ENCODE measurements around the gene H2BK1. TPM values are rescaled to one million over a fixed set of nuclear protein-coding genes. Genes with fewer than 3 reads are reported as not detected.

The H2BK1 gene
- total RNA-seq, 1 experiment from 2014 or later = 0.69 TPM

GRCh38 chr7:151235091-151235787 lies 25.0 kb upstream of the H2BK1 start:
- ATAC-seq (no peak), DNase-seq (ENCODE audit: low read depth, low spot score) (no peak)
- Histone ChIP-seq H3K4me1 (ENCODE audit: control insufficient read depth in 1 of 2, insufficient read depth in 2 of 2, low read length in 2 of 2) (peaks cover 11 to 21% of the 10 kb centered on the region in 2 experiments), H3K79me2 (ENCODE audit: insufficient read depth, low read length) (peaks cover 33% of the 10 kb centered on the region), H3K9me2 (ENCODE audit: insufficient read depth) (no peaks in the 10 kb centered on the region), H3K9ac (ENCODE audit: low read length) (no peak overlapping the region), H3K4me2 (ENCODE audit: low read length) (no peak overlapping the region), H3K4me3 (replicated peaks in 1 of 2; ENCODE audit: low read depth in 1 of 2, low read length in 2 of 2) (no peak overlapping the region), H3K27ac (ENCODE audit: low read depth, low read length) (no peak overlapping the region), H3K9me3 (ENCODE audit: control insufficient read depth in 1 of 2, insufficient read depth in 1 of 2, low read depth in 1 of 2, low read length in 2 of 2) (no peaks in the 10 kb centered on the region), H3K36me3 (ENCODE audit: control insufficient read depth in 1 of 2, insufficient read depth in 2 of 2, low read length in 2 of 2) (peaks cover 13 to 27% of the 10 kb centered on the region in 2 experiments), H2AFZ (ENCODE audit: low read depth, low read length, poor library complexity, severe bottlenecking) (no peak overlapping the region), H3K27me3 (ENCODE audit: insufficient read depth, low read length) (no peaks in the 10 kb centered on the region), H4K20me1 (ENCODE audit: insufficient read depth) (no peaks in the 10 kb centered on the region)
- CTCF ChIA-PET = interaction anchor here (1.3 kb wide), 1 partner anchor 7 kb away, joined by 4 read pairs; no protein-coding TSS in a partner anchor
- TF ChIP-seq RAD21 (IDR thresholded peaks at IDR 0.05; ENCODE audit: low read depth) (no peak), POLR2AphosphoS5 (IDR thresholded peaks at IDR 0.05; ENCODE audit: low read depth, low read length) (no peak), FOSL1 (IDR thresholded peaks at IDR 0.05; ENCODE audit: low read depth) (no peak), TCF7L2 (IDR thresholded peaks at IDR 0.05; ENCODE audit: borderline replicate concordance, extremely low read depth, insufficient read depth, insufficient read length) (no peak), MAX (IDR thresholded peaks at IDR 0.05) (no peak), CTCF (IDR thresholded peaks at IDR 0.05 in 2 of 3, conservative IDR thresholded peaks at IDR 0.05 in 1 of 3; ENCODE audit: borderline replicate concordance in 1 of 3, insufficient read depth in 1 of 3, low read depth in 2 of 3, low read length in 2 of 3) (no peak), JUND (IDR thresholded peaks at IDR 0.05) (no peak), SIN3A (IDR thresholded peaks at IDR 0.05; ENCODE audit: low read depth) (no peak), YY1 (IDR thresholded peaks at IDR 0.05; ENCODE audit: extremely low read depth, insufficient replicate concordance, low read depth, low read length) (no peak), ZBTB33 (IDR thresholded peaks at IDR 0.05; ENCODE audit: extremely low read depth, insufficient replicate concordance, low read length) (no peak), SP1 (IDR thresholded peaks at IDR 0.05; ENCODE audit: low read depth) (no peak), EZH2phosphoT487 (IDR thresholded peaks at IDR 0.05; ENCODE audit: borderline replicate concordance) (no peak), EGR1 (IDR thresholded peaks at IDR 0.05; ENCODE audit: low read depth) (no peak), EZH2 (IDR thresholded peaks at IDR 0.05) (no peak), POLR2A (IDR thresholded peaks at IDR 0.05; ENCODE audit: borderline replicate concordance, extremely low read depth, insufficient read depth, insufficient read length) (no peak)
- BruUV-seq (replicated peaks) = no TSS peak
- POLR2A ChIA-PET = no interaction called here
- RAD21 ChIA-PET (ENCODE audit: low non-redundant PET in 1 of 2, low total read pairs in 2 of 2, uncharacterized antibody in 2 of 2, unreplicated experiment in 2 of 2) = no interaction called here
- intact Hi-C loops (cut with micrococcal nuclease) = no loop called here

Data from HCT116 (cell line).